ENCODE results near the gene SOD1. TPM values are rescaled to one million over a fixed set of nuclear protein-coding genes. Genes with fewer than 3 reads are reported as not detected.

The SOD1 gene
- total RNA-seq, 2 donors from 2014 or later: 185 to 234 TPM

GRCh38 chr21:31612894-31613785, 46.4 kb upstream of the SOD1 start:
- H3K27me3 ChIP-seq (ENCODE audit: control insufficient read depth, insufficient read depth, low read length, poor library complexity, severe bottlenecking): no peaks in the 10 kb centered on the region
- no peaks in the 10 kb centered on the region for H3K4me1 Mint-ChIP-seq
- peaks cover 5% of the 10 kb centered on the region for H3K9me3 ChIP-seq (ENCODE audit: control insufficient read depth, low read length)
- 80 to 86% methylated on average over 17 to 22 of the region's 22 CpGs for WGBS, 2 experiments (ENCODE audit: insufficient coverage in 1 of 2, insufficient read length in 1 of 2)
- peaks cover 25% of the 10 kb centered on the region for H3K9me3 Mint-ChIP-seq
- H3K36me3 ChIP-seq (ENCODE audit: control insufficient read depth, insufficient read depth, low read length): no peaks in the 10 kb centered on the region
- H3K4me1 ChIP-seq (ENCODE audit: control insufficient read depth, insufficient read depth, low read length): no peaks in the 10 kb centered on the region
- no peak overlapping the region for H3K4me3 ChIP-seq (ENCODE audit: low read length)
- H3K27ac ChIP-seq (ENCODE audit: low read depth, low read length): peak overlapping the region; percentile 80
- no peak for DNase-seq
- H3K27me3 Mint-ChIP-seq (ENCODE audit: insufficient read depth): peaks cover 3% of the 10 kb centered on the region
- no peak overlapping the region for H3K9ac ChIP-seq (ENCODE audit: extremely low read depth, low read length, poor library complexity, severe bottlenecking)
- TF ChIP-seq CTCF (conservative IDR thresholded peaks at IDR 0.05): no peak
- H3K27ac Mint-ChIP-seq: no peak overlapping the region
- no peaks in the 10 kb centered on the region for H3K36me3 Mint-ChIP-seq (ENCODE audit: low read depth)
- H3K4me3 Mint-ChIP-seq: no peak overlapping the region

- no peaks in the 10 kb centered on the region for H3K36me3 Mint-ChIP-seq (ENCODE audit: low read depth)
- H3K9ac ChIP-seq (ENCODE audit: extremely low read depth, low read length, poor library complexity, severe bottlenecking): no peak overlapping the region
- H3K27me3 ChIP-seq (ENCODE audit: control insufficient read depth, insufficient read depth, low read length, poor library complexity, severe bottlenecking): no peaks in the 10 kb centered on the region
- no peaks in the 10 kb centered on the region for H3K4me1 ChIP-seq (ENCODE audit: control insufficient read depth, insufficient read depth, low read length)
- no peak overlapping the region for H3K27ac Mint-ChIP-seq
- no peaks in the 10 kb centered on the region for H3K9me3 ChIP-seq (ENCODE audit: control insufficient read depth, low read length)
- no peak overlapping the region for H3K4me3 ChIP-seq (ENCODE audit: low read length)
- H3K36me3 ChIP-seq (ENCODE audit: control insufficient read depth, insufficient read depth, low read length): no peaks in the 10 kb centered on the region
- no peak for DNase-seq
- H3K4me3 Mint-ChIP-seq: no peak overlapping the region
- 92 to 100% methylated on average over 1 of the region's 1 CpG for WGBS, 2 experiments (ENCODE audit: insufficient coverage in 1 of 2, insufficient read length in 1 of 2)
- peaks cover 3% of the 10 kb centered on the region for H3K27me3 Mint-ChIP-seq (ENCODE audit: insufficient read depth)
- no peak for TF ChIP-seq CTCF (conservative IDR thresholded peaks at IDR 0.05)
- no peak overlapping the region for H3K27ac ChIP-seq (ENCODE audit: low read depth, low read length)
- no peaks in the 10 kb centered on the region for H3K4me1 Mint-ChIP-seq
- H3K9me3 Mint-ChIP-seq: peaks cover 21% of the 10 kb centered on the region
Measured at GRCh38 chr21:31614705-31615104, 44.8 kb upstream of the SOD1 start.

GRCh38 chr21:31616216-31616615, 43.3 kb upstream of the SOD1 start:
- Mint-ChIP-seq H3K27ac (no peak overlapping the region), H3K9me3 (peaks cover 9% of the 10 kb centered on the region), H3K36me3 (ENCODE audit: low read depth) (no peaks in the 10 kb centered on the region), H3K4me1 (no peaks in the 10 kb centered on the region), H3K4me3 (no peak overlapping the region), H3K27me3 (ENCODE audit: insufficient read depth) (peaks cover 3% of the 10 kb centered on the region)
- Histone ChIP-seq H3K9ac (ENCODE audit: extremely low read depth, low read length, poor library complexity, severe bottlenecking) (no peak overlapping the region), H3K27ac (ENCODE audit: low read depth, low read length) (no peak overlapping the region), H3K4me1 (ENCODE audit: control insufficient read depth, insufficient read depth, low read length) (no peaks in the 10 kb centered on the region), H3K36me3 (ENCODE audit: control insufficient read depth, insufficient read depth, low read length) (no peaks in the 10 kb centered on the region), H3K4me3 (ENCODE audit: low read length) (no peak overlapping the region), H3K9me3 (ENCODE audit: control insufficient read depth, low read length) (no peaks in the 10 kb centered on the region), H3K27me3 (ENCODE audit: control insufficient read depth, insufficient read depth, low read length, poor library complexity, severe bottlenecking) (no peaks in the 10 kb centered on the region)
- TF ChIP-seq CTCF (conservative IDR thresholded peaks at IDR 0.05): no peak
- DNase-seq: no peak
- WGBS, 2 experiments (ENCODE audit: insufficient coverage in 1 of 2, insufficient read length in 1 of 2): 87 to 91% methylated on average over 4 to 8 of the region's 9 CpGs
